ENCODE measurements around the gene CEMIP.

CEMIP gene

DNA sequence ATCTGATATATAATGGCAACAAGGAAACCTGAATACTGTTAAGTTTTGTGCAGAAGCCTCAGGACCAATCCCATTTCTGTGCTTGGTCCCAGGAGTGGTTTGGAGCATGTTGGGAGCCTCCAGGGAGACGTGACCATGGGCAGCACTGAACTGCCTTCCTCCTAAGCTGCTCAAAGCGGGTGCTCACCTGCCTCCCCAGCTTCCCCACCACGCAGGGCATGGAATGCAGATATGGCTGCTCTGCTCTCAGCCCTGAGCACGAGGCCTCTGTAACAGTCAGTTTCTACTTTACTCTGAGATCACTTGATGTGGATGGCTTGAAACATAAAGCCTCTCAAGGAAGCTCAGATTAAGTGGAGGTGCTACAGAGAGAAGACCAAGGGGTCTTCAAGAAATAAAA lies 161.2 kb downstream of the CEMIP start:
- no peak overlapping the region for H3K4me3 ChIP-seq (replicated peaks; ENCODE audit: low read depth, low read length)

DNA sequence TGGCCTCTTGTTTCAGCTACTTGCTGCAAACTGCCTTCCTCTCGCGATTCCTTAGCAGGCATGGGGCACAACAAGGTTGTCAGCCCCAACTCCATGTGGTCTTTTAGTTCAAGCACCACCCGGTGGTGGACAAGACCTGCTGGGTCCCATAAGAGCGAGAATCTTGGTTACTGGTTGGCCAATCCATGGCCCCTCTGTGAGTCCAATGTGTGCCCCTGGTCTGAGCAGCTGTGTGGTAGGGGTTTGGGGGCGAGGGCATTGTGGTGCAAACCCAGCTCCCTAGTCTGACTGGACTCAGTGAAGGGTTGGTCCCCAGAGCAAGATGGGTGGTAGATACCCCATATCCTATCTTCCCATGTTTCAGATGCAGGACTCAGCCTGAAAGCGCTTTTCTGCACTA lies 161.7 kb downstream of the CEMIP start:
- peaks cover 1% of the 10 kb centered on the region for H3K36me3 ChIP-seq (ENCODE audit: control insufficient read depth, insufficient read depth, low read length)
- H3K4me3 ChIP-seq (replicated peaks; ENCODE audit: low read depth, low read length): no peak overlapping the region
- no peaks in the 10 kb centered on the region for H3K27me3 ChIP-seq (replicated peaks; ENCODE audit: control insufficient read depth, insufficient read depth, low read length)
- DNase-seq (ENCODE audit: extremely low read depth, insufficient read length): no peak
- TF ChIP-seq CTCF (IDR thresholded peaks at IDR 0.05; ENCODE audit: insufficient read depth, low read length, poor library complexity, severe bottlenecking): no peak

More for the DNA sequence above, 161.2 kb downstream of the CEMIP start:
- DNase-seq (ENCODE audit: extremely low read depth, insufficient read length): no peak
- H3K36me3 ChIP-seq (ENCODE audit: control insufficient read depth, insufficient read depth, low read length): peaks cover 1% of the 10 kb centered on the region
- TF ChIP-seq CTCF (IDR thresholded peaks at IDR 0.05; ENCODE audit: insufficient read depth, low read length, poor library complexity, severe bottlenecking): no peak
- H3K27me3 ChIP-seq (replicated peaks; ENCODE audit: control insufficient read depth, insufficient read depth, low read length): no peaks in the 10 kb centered on the region

GRCh38 chr15:80942266-80942665 lies 163.1 kb downstream of the CEMIP start:
- Histone ChIP-seq H3K36me3 (ENCODE audit: control insufficient read depth, insufficient read depth, low read length) (peaks cover 1% of the 10 kb centered on the region), H3K27me3 (replicated peaks; ENCODE audit: control insufficient read depth, insufficient read depth, low read length) (no peaks in the 10 kb centered on the region), H3K4me3 (replicated peaks; ENCODE audit: low read depth, low read length) (no peak overlapping the region)
- DNase-seq (ENCODE audit: extremely low read depth, insufficient read length): no peak
- no peak for TF ChIP-seq CTCF (IDR thresholded peaks at IDR 0.05; ENCODE audit: insufficient read depth, low read length, poor library complexity, severe bottlenecking)

- no peak overlapping the region for H3K4me3 ChIP-seq (replicated peaks; ENCODE audit: low read depth, low read length)
- H3K27me3 ChIP-seq (replicated peaks; ENCODE audit: control insufficient read depth, insufficient read depth, low read length): no peaks in the 10 kb centered on the region
- peaks cover 1% of the 10 kb centered on the region for H3K36me3 ChIP-seq (ENCODE audit: control insufficient read depth, insufficient read depth, low read length)
- no peak for TF ChIP-seq CTCF (IDR thresholded peaks at IDR 0.05; ENCODE audit: insufficient read depth, low read length, poor library complexity, severe bottlenecking)
- DNase-seq (ENCODE audit: extremely low read depth, insufficient read length): no peak
These were observed 163.8 kb downstream of the CEMIP start for GRCh38 chr15:80942746-80943565.

DNA sequence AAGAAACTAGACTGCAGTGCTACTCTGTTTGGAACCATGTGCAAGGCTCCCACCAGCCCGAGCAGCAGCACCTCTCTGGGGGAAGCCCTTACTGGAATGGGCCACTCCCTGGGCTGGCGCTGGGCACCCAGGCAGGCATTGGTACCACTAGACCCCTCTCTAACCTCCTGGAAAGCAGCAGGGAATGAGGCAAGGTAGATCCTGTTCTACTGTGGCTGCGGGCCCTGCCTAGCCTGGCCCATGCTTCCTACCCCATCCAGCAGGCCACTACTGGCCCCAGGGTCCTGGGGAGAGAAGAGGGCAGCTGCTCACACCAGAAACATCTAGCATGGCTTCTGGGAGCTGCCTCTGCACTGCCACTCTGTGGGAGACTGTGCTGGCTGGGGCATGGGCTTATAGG lies 165.6 kb downstream of the CEMIP start:
- no peak for TF ChIP-seq CTCF (IDR thresholded peaks at IDR 0.05; ENCODE audit: insufficient read depth, low read length, poor library complexity, severe bottlenecking)
- Histone ChIP-seq H3K4me3 (replicated peaks; ENCODE audit: low read depth, low read length) (no peak overlapping the region), H3K27me3 (replicated peaks; ENCODE audit: control insufficient read depth, insufficient read depth, low read length) (no peaks in the 10 kb centered on the region), H3K36me3 (ENCODE audit: control insufficient read depth, insufficient read depth, low read length) (peaks cover 5% of the 10 kb centered on the region)
- DNase-seq (ENCODE audit: extremely low read depth, insufficient read length): no peak

Measured in GM06990 (cell line).